Anterior cingulate cortex (tissue), 58 donors: Measurements from ENCODE around the gene IDH2.
"Not testable (repeated sequence)": the region's sequence is repeated elsewhere in the genome, so short reads cannot be mapped to it uniquely, and the experiment has no call there.

ENCODE experiments used
- DNase-seq, 58 donors: peaks; one replicate each; lab custom pipeline; 2025; lab: John Stamatoyannopoulos, UW

Gene IDH2

DNA sequence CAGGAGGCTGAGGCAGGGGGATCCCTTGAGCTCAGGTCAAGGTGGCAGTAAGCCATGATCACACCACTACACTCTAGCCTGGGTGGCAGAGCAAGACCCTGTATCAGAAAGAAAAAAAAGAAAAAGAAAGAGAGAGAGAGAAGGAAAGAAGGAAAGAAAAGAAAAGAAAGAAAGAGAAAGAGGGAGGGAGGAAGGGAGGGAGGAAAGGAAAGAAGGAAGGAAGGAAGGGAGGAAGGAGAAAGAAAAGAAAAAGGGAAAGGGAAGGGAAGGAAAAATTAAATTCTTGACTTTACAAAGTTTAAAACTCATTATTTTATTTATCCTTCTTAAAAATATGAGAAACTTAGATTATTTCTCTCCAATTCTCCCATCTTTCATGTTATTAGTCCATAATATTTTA lies 17.1 kb upstream of the IDH2 start:
- no peak for DNase-seq

DNA sequence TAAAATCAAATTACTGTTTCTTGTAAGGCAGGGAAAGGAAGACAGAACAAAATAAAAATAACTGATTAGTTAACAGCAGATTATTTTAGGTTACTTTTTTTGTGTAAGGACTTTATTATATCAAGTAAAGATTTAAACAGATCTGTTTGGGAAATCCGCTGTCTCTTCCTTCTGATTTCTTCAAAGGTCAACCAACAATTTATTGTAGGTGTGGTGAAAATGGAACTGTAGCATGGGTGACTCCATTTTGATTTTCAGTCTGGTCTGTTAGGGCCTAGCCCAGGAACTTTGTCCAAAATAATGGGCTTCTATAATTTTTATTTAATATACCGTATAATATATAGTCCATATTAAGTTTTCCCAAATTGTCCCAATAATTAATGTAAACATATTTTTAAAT lies 13.5 kb upstream of the IDH2 start:
- no peak for DNase-seq

DNA sequence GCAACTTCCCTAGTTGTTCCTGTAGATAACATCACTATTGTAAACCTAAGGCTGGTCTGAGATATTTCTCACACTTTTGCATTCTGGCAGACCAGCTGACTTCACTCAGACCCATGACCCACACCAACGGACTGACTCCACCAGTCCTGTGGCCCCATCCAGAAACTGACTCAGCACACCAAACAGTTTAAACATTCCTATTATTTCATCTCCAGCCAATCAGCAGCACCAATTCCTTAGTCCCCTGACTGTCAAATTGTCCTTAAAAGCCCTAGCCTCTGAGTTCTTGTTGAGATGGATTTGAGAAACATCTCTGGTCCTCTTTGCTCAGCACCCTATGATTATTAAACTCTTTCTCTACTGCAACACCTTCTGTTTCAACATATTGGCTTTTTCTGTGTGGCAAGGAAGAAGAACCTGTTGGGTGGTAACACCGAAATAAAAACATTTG lies 12.2 kb upstream of the IDH2 start:
- no peak for DNase-seq

DNA sequence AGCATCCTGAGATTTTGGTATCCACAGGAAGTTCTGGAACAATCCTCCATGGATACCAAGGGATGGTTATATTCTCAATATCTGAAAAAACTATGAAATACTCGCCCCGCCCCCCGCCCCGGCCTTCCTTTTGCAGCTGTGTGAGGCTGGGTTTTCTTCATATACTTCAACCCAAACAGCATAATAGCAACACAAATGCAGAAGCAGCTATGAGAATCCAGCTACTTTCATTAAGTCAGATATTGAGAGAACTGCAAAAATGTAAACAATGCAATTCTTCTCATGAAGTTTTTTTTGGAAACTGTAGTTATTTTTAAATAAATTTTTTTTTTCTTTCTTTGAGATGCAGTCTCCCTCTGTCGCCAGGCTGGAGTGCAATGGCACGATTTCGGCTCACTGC lies 10.9 kb upstream of the IDH2 start:
- no peak for DNase-seq

DNA sequence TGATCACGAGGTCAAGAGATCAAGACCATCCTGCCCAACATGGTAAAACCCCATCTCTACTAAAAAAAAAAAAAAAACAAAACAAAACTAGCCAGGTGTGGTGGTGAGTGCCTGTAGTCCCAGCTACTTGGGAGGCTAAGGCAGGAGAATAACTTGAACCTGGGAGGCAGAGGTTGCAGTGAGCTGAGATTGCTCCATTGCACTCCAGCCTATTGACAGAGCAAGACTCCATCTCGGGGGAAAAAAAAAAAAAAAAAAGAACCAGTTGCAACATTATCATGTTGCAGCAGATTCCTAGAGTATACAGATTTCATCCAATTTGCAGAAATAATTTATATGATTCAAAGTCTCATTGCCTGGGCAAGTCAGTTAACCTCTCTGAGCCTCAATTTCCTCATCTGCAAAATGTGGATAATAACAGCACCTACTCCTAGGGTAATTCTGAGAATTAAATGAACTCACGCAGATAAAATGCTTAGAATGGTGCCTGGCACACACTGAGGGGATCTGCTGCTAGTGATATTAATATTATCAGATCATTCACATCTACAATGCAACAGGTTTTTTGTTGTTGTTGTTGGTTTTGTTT lies 7.0 kb upstream of the IDH2 start:
- DNase-seq = not testable (repeated sequence)

DNA sequence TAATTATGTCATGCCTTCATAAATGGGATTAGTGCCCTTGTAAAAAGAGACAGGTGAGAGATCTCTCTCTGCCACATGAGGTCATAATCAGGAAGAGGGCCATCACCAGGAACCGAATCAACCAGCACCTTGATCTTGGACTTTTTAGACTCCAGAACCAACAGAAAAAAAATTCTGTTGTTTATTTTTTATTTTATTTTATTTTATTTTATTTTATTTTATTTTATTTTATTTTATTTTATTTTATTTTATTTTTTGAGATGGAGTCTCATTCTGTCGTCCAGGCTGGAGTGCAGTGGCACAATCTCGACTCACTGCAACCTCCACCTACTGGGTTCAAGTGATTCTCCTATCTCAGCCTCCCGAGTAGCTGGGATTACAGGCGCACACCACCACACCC lies 5.8 kb upstream of the IDH2 start:
- not testable (repeated sequence) for DNase-seq

DNA sequence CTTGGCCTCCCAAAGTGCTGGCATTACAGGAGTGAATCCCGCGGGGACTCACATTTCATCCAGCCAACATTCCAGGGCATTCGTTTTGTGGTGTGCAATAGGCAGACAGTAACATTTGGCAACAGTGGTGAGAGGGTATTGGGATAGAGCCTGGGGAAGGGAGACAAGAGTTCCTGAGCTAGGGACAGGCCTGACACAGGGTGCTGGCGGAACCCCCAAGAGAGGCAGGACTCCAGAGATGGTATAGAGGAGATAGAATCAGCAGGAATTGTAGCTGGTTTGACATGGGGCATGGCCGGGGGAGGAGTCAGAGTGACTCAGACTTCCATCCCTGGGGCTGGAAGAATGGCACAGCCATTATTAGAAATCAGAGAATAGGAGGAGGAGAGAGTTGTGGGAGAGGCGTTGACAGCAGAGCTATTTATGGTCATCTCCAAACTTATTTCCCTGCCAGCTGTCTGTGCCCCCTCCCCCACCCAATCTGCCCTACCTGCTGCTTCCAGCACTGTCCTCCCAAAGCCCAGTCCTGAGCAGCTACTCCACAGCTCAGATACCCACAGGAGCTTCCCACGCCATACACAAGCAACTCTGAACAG lies 4.4 kb upstream of the IDH2 start:
- DNase-seq = peak in 11 of 58 donors; percentile 14 to 46 (median 21)

DNA sequence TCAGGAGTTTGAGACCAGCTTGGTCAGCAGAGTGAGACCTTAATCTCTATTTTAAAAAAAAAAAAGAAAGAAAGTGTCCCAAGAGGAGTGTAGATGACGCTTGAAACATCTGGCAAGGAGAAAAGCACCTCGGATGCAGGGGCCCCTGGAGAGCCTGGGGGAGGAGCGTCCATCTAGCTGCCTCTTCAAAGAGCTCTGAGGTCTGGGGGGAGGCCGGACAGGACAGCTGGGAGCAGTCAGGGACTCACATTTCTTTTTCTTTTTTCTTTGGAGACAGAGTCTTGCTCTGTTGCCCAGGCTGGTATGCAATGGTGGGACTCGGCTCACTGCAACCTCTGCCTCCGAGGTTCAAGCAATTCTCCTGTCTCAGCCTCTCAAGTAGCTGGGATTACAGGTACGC lies 3.3 kb upstream of the IDH2 start:
- DNase-seq = no peak

DNA sequence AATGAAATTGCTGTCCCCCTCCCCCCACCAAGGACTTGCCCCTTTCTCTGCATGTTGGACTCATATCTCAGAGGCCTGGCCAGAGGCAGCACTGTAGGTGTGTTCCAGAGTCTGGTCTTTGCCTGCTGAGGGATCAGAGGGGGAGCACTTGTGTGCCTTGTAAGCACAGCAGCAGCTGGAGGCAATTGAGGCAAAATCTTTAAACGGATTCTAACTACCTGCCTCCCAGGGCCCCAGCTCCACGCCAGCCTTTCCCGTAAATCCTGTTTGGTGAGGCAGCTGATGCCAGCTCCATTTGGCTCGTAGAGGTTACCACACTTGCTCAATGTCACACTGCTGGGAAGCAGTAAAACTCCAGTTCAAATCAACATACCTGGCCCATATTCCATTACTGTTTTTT lies 2.3 kb upstream of the IDH2 start:
- DNase-seq = peak in 2 of 58 donors; percentile 20 to 36

DNA sequence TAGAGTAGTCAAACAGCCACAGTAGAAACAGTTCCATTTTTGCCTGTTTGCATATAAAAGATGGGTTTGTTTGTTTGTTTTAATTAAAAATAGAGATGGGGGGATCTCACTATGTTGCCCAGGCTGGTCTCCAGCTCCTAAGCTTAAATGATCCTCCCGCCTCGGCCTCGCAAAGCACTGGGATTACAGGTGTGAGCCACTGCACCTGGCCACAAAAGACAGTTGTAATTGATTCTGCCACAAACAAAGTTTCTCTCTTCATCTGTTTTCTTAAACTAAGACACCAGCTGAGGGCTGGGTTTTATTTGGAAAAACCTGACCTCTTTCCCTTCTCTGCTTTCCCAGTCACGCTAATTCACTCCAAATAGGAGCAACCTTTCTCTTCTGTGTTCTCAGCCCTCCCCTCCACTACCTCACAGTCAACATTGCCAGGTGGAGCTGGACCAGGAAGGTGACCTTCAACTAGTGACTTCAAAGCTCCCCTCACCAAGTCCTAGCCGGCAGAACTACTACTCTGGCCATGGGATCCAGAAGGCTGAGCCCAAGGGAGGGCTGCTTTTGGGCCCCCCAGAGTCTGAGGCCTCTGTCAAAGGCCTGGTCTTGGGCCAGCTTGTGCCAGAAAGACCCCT lies 1.5 kb upstream of the IDH2 start:
- no peak for DNase-seq

DNA sequence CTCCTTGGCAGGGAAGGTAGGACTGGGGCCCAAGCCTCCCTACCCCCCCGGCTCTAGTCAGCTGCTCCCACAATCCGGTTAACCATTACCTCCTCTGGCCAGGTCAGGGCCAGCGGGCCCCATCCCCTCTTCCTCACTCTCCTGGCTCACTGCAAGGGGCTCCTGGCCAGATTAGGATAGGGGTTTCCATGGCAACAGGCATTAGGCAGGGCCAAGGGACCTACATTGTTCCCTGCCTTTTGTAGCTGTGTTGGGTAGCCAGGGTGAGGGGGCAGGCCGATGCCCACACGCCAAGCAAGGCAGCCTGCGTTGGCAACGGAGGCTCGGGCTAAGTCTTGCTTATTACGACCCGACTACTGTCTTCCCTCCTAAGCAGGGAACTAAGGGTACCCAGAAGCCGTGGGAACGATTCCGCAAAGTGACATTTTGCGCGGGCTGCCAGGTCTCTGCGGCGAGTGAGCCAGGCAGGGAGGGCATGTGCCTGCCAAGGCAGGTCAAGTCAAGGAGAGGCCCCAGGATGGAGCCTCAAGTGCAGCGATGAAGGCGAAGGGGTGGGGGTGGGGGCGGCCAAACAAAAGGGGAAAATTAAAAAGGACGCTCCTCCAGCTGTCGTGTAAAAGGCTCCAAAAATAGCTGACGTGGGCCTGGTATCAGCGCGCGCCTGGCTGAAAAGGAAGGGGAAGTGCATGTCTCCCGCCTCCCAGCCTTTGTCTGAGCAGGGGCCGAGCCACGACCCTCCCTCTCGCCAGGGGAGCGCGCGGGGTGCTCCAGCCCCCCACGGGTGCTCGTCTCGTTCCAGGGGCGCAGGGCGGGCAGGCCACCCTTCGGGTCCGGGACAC lies 919 bp downstream of the IDH2 start:
- DNase-seq = peak in 56 of 58 donors; percentile 39 to 95 (median 78)

DNA sequence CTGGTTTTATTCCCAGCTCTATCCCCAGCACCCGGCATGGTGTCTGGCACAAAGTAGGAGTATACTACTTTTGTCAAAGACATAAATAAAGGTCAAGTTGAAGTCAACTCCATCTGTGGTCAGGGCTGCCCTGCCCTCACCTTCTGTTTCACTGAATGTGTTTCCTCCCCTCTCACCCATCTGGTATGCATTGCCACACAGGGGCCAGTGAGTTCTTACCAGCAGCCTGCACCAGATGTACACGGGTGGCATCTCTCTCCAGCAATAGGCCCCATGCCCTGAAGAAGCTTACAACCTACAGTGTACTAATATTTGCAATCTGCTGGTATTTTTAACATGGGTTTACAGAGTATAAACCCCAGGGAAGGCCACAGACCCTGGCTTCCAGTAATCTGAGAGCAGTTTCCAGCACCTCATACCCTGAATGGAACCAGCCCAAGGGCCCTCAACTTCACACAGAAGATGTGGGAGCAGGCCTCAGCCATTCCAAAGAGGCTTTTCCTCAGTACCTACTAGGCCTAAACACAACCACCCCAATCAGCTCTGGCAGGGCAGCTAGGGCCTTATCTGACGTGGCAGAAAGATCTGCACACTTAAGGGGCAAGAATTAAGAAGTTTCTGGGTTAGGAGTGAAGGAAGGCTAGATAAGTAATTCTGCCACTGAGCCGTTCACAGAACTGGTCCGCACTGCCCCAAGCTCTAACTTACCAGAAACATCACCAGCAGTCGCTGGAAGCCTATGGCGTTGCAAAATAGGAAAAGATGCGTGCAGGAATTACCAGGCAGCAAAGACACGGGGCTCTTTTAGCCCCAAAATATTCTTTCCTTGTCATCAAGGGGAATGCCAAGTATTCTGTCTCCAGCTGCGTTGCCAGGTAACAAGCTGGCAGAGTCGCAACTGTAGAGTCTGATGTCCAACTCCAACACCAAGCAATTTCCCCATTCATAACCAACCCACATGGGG lies 2.1 kb downstream of the IDH2 start:
- peak in 48 of 58 donors; percentile 25 to 81 (median 52) for DNase-seq

DNA sequence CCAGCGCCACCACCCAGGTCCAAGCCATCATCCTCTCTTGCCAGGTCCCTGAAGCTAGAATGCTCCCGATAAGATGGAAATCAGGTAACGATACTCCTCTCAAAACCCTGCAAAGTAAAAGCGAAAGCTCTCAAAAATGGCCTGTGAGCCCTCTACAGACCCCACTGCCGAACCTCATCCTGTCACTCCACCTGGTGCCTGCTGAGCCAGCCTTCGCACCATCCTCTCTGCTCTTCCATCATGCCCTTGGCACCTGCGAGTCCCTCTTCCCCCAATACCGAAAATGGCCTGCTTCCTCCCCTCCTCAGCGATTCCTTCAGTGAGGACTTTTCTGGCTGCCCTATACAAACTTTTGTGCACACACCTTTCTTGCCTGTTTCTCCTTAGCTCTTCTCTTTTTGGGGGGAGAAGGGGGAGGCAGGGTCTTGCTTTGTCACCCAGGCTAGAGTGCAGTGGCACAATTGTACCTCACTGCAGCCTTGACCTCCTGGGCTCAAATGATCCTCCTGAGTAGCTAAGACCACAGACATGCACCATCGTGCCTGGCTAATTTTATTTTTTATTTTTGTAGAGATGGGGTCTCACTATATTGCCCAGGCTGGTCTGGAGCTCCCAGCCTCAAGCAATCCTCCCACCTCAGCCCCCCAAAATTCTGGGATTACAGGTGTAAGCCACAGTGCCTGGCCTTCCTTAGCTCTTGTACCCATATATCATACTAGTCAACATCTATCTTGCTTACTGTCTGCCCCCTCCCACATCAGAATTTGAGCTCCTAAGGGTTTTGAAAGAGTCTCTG lies 3.0 kb downstream of the IDH2 start:
- DNase-seq = no peak

DNA sequence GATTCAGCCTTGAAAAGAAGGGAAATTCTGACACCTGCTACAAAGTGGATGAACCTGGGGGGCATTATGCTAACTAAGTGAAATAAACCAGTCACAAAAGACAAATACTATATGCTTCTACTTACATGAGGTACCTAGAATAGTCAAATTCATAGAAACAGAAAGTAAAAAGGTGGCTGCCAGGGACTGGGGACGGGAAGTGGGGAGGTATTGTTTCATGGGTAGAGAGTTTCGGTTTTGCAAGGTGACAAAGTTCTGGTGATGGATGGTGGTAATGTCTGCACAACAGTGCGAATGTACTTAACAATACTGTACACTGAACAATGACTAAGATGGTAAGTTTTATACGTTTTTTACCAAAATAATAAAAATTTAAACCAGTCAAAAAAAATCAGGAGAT lies 4.8 kb downstream of the IDH2 start:
- no peak for DNase-seq

DNA sequence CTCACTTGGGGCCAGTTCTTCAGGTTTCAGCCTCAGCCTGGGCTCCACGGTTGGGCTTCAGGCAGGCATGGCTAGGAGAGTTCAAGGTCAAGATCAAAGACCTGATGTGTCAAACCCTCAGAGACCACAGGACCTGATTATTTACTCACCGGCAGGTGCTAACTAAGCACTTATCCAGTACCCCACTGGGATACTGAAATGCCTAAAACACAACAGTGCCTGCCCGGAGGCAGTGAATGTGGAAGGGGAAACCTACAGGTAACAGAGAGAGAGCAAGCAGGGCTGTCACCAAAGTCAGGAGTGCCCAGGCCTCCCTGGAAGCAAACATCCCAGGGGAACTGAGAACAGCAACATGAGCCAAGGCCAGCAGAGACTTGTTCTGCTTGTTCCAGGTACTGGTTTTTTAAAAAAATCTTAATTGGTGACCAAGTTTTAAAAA lies 6.7 kb downstream of the IDH2 start:
- no peak for DNase-seq

DNA sequence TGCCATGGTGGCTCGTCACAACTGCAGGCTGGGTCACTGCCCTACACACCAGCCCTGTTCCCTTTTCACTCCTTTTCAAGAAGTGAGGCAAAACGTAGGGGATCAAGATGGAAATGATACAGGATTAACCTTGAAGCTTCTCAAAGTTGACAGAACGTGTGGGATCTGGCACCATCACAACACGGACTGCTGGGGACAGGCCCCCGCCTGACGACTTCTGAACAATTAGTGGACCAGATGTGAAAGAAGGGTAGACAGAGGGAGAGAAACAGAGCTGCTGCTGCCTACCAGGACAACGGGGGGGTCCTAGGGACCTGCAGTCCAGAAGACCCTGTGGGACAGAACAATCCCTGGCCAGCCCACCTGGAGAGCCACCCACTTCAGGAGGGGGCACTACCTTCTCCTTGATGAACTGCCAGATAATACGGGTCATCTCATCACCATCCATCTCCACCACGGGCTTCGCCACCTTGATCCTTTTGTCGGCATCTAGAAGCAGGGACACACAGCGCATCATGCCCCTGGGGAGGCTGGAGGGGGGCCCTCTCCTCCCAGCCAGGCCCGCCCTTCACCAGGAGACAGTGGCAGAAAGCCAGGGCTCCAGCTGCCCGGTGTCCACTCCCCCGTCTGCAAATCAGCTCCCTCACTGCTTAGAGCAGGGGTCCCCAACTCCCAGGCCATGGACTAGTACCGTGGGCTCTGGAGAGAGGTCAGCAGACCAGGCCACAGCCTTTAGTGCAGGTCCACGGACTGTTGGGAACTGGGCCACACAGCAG lies 10.9 kb downstream of the IDH2 start:
- DNase-seq = no peak

DNA sequence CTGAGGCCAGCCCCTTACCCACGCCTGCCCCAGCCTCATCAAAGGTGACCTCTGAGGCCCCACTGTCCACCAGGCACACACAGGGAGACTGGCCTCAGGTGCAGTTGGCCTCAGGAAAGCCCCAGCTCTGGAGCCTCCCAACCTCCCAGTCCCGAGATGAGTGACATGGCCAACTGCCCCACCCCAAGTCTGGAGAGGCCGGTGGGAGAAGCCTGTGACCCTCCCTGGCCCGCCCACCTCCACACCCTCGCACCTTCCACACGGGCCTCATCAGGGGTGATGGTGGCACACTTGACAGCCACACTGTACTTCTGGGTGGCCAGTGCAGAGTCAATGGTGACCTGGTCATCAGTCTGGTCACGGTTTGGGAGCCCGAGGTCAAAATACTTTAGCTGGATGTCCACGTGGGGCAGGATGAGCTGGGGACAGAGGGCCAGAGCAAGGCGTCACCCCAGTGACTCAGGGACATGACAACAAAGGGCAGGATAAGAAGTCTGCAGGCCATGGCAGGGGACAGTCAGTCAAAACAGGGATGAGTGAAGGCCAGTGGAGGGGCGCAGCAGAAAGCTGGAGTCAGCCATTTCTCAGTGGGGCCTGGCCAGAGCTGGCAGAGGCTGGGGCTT lies 11.9 kb downstream of the IDH2 start:
- DNase-seq = no peak
